Measurements from ENCODE around the gene ATF1.

ATF1 gene

DNA sequence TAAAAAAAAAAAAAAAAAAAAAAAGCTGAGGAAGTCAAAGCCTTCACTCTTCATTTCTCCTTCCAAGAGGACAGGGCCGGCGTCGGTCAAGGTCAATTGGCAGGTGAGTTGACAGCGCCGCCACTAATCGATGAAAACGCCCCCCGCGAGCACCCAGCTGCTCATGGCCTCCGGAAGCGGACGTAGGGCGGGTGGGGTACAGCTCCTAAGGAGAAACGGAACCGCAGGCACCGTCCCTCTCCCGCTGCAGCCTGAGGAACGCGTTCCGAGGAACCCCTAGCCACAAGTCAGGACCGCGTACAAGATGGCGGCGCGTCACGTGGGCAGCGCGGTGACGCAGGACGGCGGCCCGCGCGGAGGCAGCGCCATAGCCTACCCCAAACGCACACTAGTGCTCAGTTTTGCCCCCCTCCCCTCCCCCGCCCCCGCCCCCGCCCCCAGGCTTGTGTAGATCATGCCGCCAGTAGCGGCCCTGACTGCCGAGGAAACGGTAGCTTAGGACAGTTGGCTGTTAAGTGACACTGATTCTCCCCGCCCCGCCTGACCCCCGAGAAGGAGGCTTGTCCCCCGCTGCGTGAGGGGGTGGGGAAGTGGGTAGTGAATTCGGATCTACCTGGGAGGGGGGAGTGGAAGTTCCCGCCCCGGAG lies at the start of gene ATF1:
ATF1 (plus strand) TSS at position 463 of the 647 bp plus-strand sequence. CDS start 16,045 bp downstream, outside the sequence.
- DNase-seq (ENCODE audit: low read depth) = peak; percentile 81

- no peak for DNase-seq (ENCODE audit: low read depth)
These were observed 48.7 kb upstream of the ATF1 start for GRCh38 chr12:50715174-50715573.

GRCh38 chr12:50718760-50719159 lies 45.1 kb upstream of the ATF1 start:
- no peak for DNase-seq (ENCODE audit: low read depth)

DNA sequence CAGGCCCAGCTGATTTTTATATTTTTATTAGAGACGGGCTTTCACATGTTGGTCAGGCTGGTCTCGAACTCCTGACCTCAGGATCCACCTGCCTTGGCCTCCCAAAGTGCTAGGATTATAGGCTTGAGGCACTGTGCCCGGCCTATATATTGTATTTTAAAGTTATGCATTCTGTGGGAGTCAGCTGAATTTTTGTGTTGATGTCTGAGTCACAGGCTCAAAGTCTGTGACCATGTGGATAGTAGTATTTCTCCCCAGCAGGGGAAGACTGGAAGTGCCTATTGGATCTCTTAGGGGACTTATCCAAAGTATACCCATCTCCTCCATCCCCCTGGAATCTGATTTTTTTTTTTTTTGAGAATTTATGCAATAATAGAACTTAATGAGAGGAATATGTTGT lies 43.8 kb upstream of the ATF1 start:
- DNase-seq (ENCODE audit: low read depth) = no peak

- no peak for DNase-seq (ENCODE audit: low read depth)
These were observed 43.4 kb upstream of the ATF1 start for GRCh38 chr12:50720501-50720900.

DNA sequence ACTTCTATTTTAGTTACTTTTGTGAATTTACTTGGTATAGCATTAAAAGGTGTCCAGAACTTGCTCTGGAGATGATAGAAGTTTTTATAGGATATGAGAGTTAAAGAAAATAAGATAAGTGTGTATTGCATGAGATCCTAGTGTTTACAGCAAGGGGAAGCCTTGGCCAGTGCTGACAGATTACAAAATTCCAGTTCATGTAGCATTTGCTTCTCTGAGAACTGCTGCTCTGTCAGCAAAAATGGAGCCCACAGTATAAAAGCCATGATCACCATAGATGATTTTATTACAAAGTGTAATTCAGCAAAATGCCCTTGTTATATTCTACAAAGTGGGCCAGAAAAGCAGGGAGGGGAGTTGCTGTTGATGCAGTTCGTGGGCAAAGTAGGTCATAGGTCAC lies 40.0 kb upstream of the ATF1 start:
- DNase-seq (ENCODE audit: low read depth) = no peak

- DNase-seq (ENCODE audit: low read depth) = no peak
These were observed 38.6 kb upstream of the ATF1 start for GRCh38 chr12:50725011-50725942.

DNA sequence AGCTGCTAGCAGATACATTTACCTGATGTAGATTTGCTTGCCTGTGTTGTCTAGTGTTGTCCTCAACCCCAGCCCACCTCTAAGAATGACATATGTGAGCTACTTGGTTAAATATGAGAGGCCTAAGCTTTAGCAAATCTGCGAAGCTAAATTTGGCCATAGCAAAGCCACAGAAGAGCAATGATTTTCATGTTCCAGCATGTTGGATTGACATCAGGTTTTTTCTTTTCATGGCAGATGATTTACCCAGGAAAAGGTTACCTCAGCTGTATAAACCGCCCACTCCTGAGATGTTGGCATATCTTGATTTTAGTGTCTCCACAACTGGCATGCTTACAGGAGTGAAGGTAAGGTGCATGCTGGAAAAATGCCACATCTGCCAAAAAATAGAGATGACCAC lies 36.4 kb upstream of the ATF1 start:
- DNase-seq (ENCODE audit: low read depth) = no peak

DNA sequence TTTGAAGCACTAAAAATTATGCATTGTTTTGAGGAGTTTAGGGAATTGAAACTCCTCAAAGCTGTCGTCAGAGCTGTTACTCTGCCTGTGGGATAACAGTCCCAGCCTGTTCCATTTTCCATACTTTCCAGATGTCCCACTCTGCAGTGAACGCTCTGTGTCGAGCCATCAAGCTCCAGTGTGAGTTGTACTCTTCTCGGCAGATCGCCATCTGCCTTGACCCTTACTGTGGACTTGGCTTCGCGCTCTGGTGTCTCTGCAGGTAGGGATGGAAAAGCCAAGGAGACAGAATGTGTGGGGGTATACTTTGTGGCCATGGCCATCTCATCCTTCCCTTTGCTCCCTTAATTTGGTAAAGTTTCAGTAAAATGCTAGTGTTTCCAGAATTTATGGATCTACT lies 35.5 kb upstream of the ATF1 start:
- no peak for DNase-seq (ENCODE audit: low read depth)

- DNase-seq (ENCODE audit: low read depth) = no peak
These were observed 35.1 kb upstream of the ATF1 start for GRCh38 chr12:50728841-50729240.

DNA sequence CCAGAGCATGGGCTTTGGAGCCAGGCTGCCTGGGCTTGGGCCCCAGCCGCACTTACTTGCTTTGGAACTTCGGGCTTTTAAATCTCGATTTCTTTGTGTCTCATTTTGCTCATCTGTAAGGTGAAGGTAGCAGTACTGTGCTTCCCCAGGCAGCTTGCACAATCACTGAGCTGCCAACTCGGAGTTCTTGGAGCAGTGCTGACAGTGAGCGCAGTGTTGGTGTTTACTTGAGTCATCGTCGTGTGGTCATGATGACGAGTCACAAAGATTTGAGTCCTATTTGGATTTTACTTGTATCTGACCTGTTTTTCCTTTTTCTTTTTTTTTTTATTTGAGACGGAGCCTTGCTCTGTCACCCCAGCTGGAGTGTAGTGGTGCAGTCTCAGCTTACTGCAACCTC lies 31.3 kb upstream of the ATF1 start:
- DNase-seq (ENCODE audit: low read depth) = no peak

GRCh38 chr12:50733706-50734105 lies 30.2 kb upstream of the ATF1 start:
- no peak for DNase-seq (ENCODE audit: low read depth)

- DNase-seq (ENCODE audit: low read depth) = no peak
These were observed 29.3 kb upstream of the ATF1 start for GRCh38 chr12:50734409-50735263.

- DNase-seq (ENCODE audit: low read depth) = no peak
These were observed 24.3 kb upstream of the ATF1 start for GRCh38 chr12:50739611-50740010.

DNA sequence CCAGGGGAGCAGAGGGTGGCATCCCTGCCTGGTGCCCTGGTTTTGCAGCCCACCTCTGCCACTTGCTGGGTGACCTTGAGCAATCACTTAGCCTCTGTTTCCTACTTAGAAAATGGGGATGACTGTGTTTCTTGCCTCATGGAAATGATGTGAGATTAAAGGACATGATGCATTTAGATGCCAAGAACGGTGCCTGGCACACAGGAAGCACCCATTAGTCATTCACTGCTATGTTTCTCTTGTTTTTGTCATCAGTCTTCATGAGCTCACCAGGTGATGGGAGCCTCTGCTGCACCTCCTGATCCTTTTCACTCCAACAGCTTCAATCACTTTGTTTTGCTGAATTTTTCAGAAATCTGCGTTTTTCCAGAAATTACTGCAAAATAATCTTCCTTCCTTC lies 23.6 kb upstream of the ATF1 start:
- no peak for DNase-seq (ENCODE audit: low read depth)

DNA sequence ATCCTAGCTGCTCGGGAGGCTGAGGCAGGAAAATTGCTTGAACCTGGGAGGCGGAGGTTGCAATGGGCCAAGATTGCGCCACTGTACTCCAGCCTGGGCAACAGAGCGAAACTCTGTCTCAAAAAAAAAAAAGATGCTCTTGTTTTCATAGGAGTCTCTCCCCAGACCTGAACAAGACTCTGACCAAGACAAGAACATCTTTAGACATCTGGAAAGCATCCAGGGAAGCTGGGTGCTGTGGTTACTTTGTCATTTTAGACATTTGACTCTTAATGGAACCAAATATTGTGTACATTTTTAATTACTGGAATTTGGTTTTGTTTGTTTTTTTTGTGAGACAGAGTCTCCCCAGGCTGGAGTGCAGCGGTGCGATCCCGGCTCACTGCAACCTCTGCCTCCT lies 21.1 kb upstream of the ATF1 start:
- DNase-seq (ENCODE audit: low read depth) = no peak

GRCh38 chr12:50745861-50746260 lies 18.0 kb upstream of the ATF1 start:
- no peak for DNase-seq (ENCODE audit: low read depth)

DNA sequence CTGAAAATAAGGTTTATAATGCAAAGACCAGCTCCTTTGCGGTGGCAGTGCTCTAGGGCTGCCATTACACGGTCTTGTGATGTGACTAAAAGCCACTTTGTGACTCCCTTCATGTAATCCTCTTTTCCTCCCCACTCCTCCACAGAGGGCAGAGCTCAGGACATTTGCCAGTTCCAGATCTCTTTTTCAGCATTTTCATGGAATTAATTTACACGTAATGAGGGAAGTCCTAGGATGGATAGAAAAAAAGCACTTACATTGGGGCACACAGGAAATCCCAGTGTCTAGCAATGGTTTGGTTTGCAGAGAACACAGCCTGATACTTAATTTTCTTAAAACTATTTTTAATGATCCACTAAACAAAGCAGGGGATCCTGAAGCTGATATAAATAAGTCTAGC lies 17.5 kb upstream of the ATF1 start:
- no peak for DNase-seq (ENCODE audit: low read depth)

GRCh38 chr12:50747817-50748216 lies 16.1 kb upstream of the ATF1 start:
- no peak for DNase-seq (ENCODE audit: low read depth)

DNA sequence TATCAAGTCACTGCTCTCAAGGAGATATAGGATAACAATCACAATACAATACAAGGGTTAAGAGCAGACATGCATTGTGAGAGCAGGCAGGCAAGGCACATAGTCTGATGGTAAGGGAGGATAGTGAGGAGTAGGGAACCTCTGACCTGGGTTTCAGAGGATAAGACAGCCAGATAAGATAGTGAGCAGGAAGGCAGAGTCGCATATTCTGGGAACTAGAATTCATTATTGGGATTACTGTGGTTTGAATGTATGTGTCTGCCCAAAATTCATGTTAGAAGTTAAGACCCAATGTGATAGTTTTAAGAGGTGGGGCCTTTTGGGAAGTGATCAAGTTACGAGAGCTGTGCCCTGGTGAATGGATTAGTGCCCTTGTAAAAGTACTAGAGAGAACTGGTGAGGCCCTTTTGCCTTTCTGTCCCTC lies 14.4 kb upstream of the ATF1 start:
- no peak for DNase-seq (ENCODE audit: low read depth)

DNA sequence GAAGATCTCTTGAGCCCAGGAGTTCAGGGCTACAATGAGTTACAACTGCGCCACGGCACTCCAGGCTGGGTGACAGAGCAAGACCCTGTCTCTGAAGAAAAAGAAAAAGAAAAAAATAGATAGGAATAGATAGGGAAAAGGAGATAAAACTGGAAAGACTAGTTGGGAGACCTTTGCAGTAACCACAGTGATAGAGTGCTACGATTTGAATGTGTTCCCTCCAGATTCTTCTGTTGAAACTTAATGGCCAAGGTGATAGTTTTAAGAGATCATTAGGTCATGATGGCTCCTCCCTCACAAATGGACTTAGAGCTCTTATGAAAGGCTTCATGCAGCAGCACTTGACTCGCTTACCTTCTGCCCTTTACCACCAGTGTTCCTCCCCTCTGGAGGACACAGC lies 13.5 kb upstream of the ATF1 start:
- no peak for DNase-seq (ENCODE audit: low read depth)

GRCh38 chr12:50751948-50752721 lies 11.8 kb upstream of the ATF1 start:
- DNase-seq (ENCODE audit: low read depth) = no peak
